Activated T-helper 17 cell treated with anti-CD3 and anti-CD28 coated beads, Interleukin-2, amount 50 U/mL, for 72 hours (primary cell): Measurements from ENCODE around the gene MPP2. TPM values are rescaled to one million over a fixed set of nuclear protein-coding genes. Genes with fewer than 3 reads are reported as not detected.

Experiments
- ATAC-seq: fragments of 150-1000 bp; cut with Tn5 transposase; replicated peaks from 2 replicates; pipeline ENCODE4 v1.10.0; 2021; ENCODE audit warnings: mild to moderate bottlenecking, moderate library complexity
- H3K27ac Mint-ChIP-seq: one replicate; pipeline ENCODE4 v1.8.0; 2022; ENCODE audit warnings: mixed read lengths
- H3K27me3 Mint-ChIP-seq: one replicate; pipeline ENCODE4 v1.8.0; 2022; ENCODE audit warnings: mixed read lengths
- H3K36me3 Mint-ChIP-seq: one replicate; pipeline ENCODE4 v1.8.0; 2022; ENCODE audit warnings: low read depth, mild to moderate bottlenecking, mixed read lengths
- H3K4me1 Mint-ChIP-seq: one replicate; pipeline ENCODE4 v1.8.0; 2022; ENCODE audit warnings: mixed read lengths
- H3K4me3 Mint-ChIP-seq: one replicate; pipeline ENCODE4 v1.8.0; 2022; ENCODE audit warnings: mild to moderate bottlenecking, mixed read lengths
- H3K9me3 Mint-ChIP-seq: one replicate; pipeline ENCODE4 v1.8.0; 2022; ENCODE audit warnings: mixed read lengths
- total RNA-seq, 2 donors: library from RNA; stranded (reverse); gene quantifications; one replicate each; pipeline ENCODE4 v1.2.3, GENCODE V29; 2022

MPP2 gene
- total RNA-seq, 2 donors from 2014 or later: 1.3 to 3.3 TPM

GRCh38 chr17:43916385-43916784 is 9.0 kb upstream of the MPP2 start:
- H3K27ac Mint-ChIP-seq: no peak overlapping the region
- ATAC-seq: no peak
- H3K9me3 Mint-ChIP-seq: no peaks in the 10 kb centered on the region
- H3K4me3 Mint-ChIP-seq: peak overlapping the region; percentile 71
- no peaks in the 10 kb centered on the region for H3K36me3 Mint-ChIP-seq
- H3K27me3 Mint-ChIP-seq: no peaks in the 10 kb centered on the region
- H3K4me1 Mint-ChIP-seq: no peaks in the 10 kb centered on the region

- no peaks in the 10 kb centered on the region for H3K4me1 Mint-ChIP-seq
- no peak overlapping the region for H3K27ac Mint-ChIP-seq
- H3K4me3 Mint-ChIP-seq: no peak overlapping the region
- no peaks in the 10 kb centered on the region for H3K36me3 Mint-ChIP-seq
- no peaks in the 10 kb centered on the region for H3K9me3 Mint-ChIP-seq
- no peaks in the 10 kb centered on the region for H3K27me3 Mint-ChIP-seq
- ATAC-seq: no peak
Measured at GRCh38 chr17:43915559-43915958, 8.2 kb upstream of the MPP2 start.

GRCh38 chr17:43914451-43914850 is 7.1 kb upstream of the MPP2 start:
- H3K4me3 Mint-ChIP-seq: no peak overlapping the region
- no peaks in the 10 kb centered on the region for H3K36me3 Mint-ChIP-seq
- H3K27ac Mint-ChIP-seq: no peak overlapping the region
- no peaks in the 10 kb centered on the region for H3K9me3 Mint-ChIP-seq
- no peaks in the 10 kb centered on the region for H3K4me1 Mint-ChIP-seq
- ATAC-seq: no peak
- H3K27me3 Mint-ChIP-seq: no peaks in the 10 kb centered on the region

DNA sequence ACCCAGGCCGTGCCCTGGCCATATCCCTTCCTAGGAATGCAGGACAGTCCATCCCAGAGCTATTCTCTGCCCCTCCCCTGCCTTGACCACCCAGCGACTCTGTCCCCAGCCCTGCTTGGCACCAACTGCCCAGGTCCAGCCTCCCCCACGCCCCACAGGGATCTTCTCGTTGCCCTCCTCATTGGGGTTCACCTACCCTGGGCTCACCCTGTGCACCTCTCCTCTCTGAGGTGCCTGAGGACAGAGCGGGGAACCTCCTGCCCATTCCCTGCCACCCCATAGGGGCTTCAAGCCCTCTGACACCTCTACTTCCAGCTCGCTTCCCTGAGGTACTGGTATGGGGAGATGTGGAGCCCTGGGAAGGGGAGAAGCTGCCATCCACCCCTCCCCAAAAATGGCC is 6.2 kb upstream of the MPP2 start:
- Mint-ChIP-seq H3K9me3 (no peaks in the 10 kb centered on the region), H3K4me3 (no peak overlapping the region), H3K27me3 (no peaks in the 10 kb centered on the region), H3K27ac (no peak overlapping the region), H3K36me3 (no peaks in the 10 kb centered on the region), H3K4me1 (no peaks in the 10 kb centered on the region)
- ATAC-seq: no peak

GRCh38 chr17:43912635-43913304 is 5.4 kb upstream of the MPP2 start:
- H3K4me3 Mint-ChIP-seq: no peak overlapping the region
- H3K9me3 Mint-ChIP-seq: no peaks in the 10 kb centered on the region
- H3K4me1 Mint-ChIP-seq: no peaks in the 10 kb centered on the region
- H3K36me3 Mint-ChIP-seq: no peaks in the 10 kb centered on the region
- H3K27ac Mint-ChIP-seq: no peak overlapping the region
- ATAC-seq: no peak
- H3K27me3 Mint-ChIP-seq: no peaks in the 10 kb centered on the region

DNA sequence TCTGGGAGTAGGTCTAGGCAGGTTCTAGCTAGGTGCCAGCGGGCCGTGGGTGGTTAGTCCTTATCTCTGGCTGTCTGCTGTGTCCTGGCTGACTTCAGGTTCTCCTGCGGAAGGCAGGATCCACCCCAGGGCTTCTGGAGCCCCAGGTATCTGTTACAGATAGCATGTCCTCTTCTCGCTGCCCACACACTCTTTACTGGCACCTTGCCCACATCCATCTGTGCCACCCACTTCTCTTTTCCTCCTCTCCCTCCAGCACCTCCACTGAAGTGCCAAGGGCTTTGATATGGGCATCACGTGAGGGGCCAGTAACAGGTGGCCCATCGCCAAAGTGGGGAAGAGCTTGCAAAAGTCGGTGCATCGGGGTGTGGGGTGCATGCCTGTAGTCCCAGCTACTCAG is 4.6 kb upstream of the MPP2 start:
- no peaks in the 10 kb centered on the region for H3K4me1 Mint-ChIP-seq
- H3K27me3 Mint-ChIP-seq: no peaks in the 10 kb centered on the region
- no peak overlapping the region for H3K27ac Mint-ChIP-seq
- no peak overlapping the region for H3K4me3 Mint-ChIP-seq
- no peaks in the 10 kb centered on the region for H3K9me3 Mint-ChIP-seq
- ATAC-seq: no peak
- H3K36me3 Mint-ChIP-seq: no peaks in the 10 kb centered on the region

- no peaks in the 10 kb centered on the region for H3K36me3 Mint-ChIP-seq
- H3K4me3 Mint-ChIP-seq: no peak overlapping the region
- peaks cover 5% of the 10 kb centered on the region for H3K4me1 Mint-ChIP-seq
- H3K27ac Mint-ChIP-seq: no peak overlapping the region
- no peaks in the 10 kb centered on the region for H3K9me3 Mint-ChIP-seq
- peaks cover 4% of the 10 kb centered on the region for H3K27me3 Mint-ChIP-seq
- no peak for ATAC-seq
Measured at GRCh38 chr17:43909537-43910231, 2.3 kb upstream of the MPP2 start.

GRCh38 chr17:43907998-43908721 is 824 bp upstream of the MPP2 start:
- peaks cover 9% of the 10 kb centered on the region for H3K27me3 Mint-ChIP-seq
- H3K9me3 Mint-ChIP-seq: no peaks in the 10 kb centered on the region
- peaks cover 5% of the 10 kb centered on the region for H3K4me1 Mint-ChIP-seq
- peak; percentile 47 for ATAC-seq
- H3K36me3 Mint-ChIP-seq: no peaks in the 10 kb centered on the region
- no peak overlapping the region for H3K27ac Mint-ChIP-seq
- peak overlapping the region; percentile 73 for H3K4me3 Mint-ChIP-seq

DNA sequence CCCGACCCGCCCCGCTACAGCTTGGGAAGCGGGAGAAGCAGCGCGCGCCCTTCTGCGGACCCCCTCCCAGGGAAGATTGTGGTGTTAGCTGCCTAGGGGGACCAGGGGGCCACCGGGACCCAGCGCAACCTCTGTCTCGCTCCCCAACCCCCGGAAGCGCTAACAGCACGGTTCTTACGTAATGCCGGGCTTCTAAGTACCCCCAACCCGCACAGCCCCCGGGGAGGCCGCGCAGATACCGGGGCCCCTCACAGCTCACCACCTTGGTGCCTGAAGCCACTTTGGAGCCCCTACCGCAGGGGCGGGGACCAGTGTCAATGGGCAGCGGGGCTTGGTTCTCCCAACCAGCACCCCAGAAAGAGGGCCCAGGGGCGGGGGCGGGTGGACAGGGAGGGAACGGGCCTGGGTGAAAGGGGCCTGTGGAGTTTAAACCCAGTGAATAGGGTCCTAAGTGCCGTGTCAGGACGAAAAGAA is 348 bp downstream of the MPP2 start:
- Mint-ChIP-seq H3K27me3 (peaks cover 9% of the 10 kb centered on the region), H3K4me3 (peak overlapping the region; percentile 73), H3K9me3 (no peaks in the 10 kb centered on the region), H3K36me3 (no peaks in the 10 kb centered on the region), H3K4me1 (peaks cover 5% of the 10 kb centered on the region), H3K27ac (no peak overlapping the region)
- ATAC-seq: peak; percentile 24

DNA sequence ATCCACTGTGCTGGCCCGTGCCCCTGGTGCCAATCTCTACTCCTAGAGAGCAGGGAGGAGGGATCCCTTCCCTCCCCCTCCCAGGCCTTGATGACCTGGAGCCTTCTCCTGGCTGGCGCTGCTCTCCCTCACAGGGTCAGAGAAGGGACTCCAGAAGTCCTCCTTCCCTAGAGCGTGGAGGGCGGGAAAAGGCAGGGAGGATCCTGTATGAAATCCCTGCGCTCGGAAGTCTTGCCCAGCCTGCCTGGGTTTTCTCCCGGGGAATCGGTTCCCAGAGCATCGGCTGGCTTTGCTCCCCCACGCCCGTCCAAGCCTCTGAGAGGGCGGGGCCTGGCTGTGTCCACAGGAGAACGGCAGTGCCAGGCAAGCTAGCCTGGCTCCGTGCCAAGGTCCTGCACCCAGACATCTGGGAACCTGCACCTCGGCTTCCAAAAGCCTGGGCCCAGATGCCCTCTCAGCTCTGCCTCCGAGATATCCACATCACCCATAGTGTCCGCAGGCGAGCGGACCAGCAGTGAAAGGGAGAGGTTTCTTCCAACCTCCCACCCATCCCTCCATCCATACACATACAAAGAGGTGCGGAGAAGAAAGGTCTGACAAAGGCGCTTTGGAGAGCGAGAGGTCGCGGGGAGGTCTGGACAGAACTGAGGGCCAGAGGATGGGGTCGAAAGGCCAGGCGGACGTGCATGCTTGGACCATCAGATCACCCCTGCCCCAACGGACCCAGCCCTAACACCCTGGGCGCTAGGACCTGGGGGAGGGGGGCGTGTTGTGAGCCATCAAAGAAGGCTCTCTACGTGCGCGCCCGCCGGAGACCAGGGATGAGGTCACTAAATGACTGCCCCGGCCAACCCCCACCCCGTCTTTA is 1.1 kb downstream of the MPP2 start:
- peak overlapping the region; percentile 73 for H3K4me3 Mint-ChIP-seq
- H3K27me3 Mint-ChIP-seq: peaks cover 9% of the 10 kb centered on the region
- ATAC-seq: peak; percentile 48
- no peaks in the 10 kb centered on the region for H3K9me3 Mint-ChIP-seq
- peaks cover 5% of the 10 kb centered on the region for H3K4me1 Mint-ChIP-seq
- no peaks in the 10 kb centered on the region for H3K36me3 Mint-ChIP-seq
- no peak overlapping the region for H3K27ac Mint-ChIP-seq

DNA sequence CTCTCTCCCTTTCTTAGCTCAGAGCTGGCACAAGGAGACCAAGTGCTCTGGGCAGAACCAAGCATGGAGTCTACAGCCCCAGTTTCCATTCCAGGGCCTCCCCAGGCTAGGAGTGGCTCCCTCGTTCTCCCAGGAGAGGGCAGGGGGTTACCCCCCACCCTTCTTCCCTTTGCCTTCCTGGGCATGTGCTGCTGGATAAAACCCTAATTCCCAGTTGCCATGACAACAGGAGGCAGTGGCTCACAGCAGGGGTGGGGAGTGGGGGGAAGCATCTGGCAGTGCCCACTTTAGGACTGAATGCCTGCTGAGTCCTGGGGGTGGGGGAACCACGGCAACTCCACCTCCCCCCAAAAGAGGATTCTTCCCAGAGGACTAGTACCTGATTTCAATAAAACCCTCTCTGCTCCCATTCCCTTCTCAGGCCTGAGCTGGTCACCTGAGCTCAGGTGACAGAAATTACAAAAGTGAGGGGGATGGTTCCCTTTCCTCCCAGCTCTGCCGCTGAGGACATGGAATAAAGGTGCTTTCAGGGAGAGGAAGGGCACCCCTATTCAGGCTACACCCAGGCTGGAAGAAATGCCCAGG is 1.8 kb downstream of the MPP2 start:
- Mint-ChIP-seq H3K9me3 (no peaks in the 10 kb centered on the region), H3K4me1 (peaks cover 13% of the 10 kb centered on the region), H3K36me3 (no peaks in the 10 kb centered on the region), H3K27me3 (peaks cover 9% of the 10 kb centered on the region), H3K27ac (no peak overlapping the region), H3K4me3 (no peak overlapping the region)
- ATAC-seq: no peak

- Mint-ChIP-seq H3K36me3 (no peaks in the 10 kb centered on the region), H3K27ac (no peak overlapping the region), H3K4me3 (no peak overlapping the region), H3K9me3 (no peaks in the 10 kb centered on the region), H3K4me1 (peaks cover 13% of the 10 kb centered on the region), H3K27me3 (peaks cover 17% of the 10 kb centered on the region)
- ATAC-seq: no peak
Measured at GRCh38 chr17:43901861-43902589, 5.3 kb downstream of the MPP2 start.

- H3K27ac Mint-ChIP-seq: no peak overlapping the region
- no peak for ATAC-seq
Measured at GRCh38 chr17:43900858-43901754, 6.2 kb downstream of the MPP2 start.

More at GRCh38 chr17:43900858-43901754, 6.2 kb downstream of the MPP2 start:
- H3K4me3 Mint-ChIP-seq: peak overlapping the region; percentile 74
- no peaks in the 10 kb centered on the region for H3K36me3 Mint-ChIP-seq
- H3K9me3 Mint-ChIP-seq: no peaks in the 10 kb centered on the region
- H3K4me1 Mint-ChIP-seq: peaks cover 8% of the 10 kb centered on the region
- H3K27me3 Mint-ChIP-seq: peaks cover 20% of the 10 kb centered on the region
